Measurements from ENCODE around the gene MACROD1.
"Not testable (repeated sequence)": the region's sequence is repeated elsewhere in the genome, so short reads cannot be mapped to it uniquely, and the experiment has no call there.

MACROD1 gene

DNA sequence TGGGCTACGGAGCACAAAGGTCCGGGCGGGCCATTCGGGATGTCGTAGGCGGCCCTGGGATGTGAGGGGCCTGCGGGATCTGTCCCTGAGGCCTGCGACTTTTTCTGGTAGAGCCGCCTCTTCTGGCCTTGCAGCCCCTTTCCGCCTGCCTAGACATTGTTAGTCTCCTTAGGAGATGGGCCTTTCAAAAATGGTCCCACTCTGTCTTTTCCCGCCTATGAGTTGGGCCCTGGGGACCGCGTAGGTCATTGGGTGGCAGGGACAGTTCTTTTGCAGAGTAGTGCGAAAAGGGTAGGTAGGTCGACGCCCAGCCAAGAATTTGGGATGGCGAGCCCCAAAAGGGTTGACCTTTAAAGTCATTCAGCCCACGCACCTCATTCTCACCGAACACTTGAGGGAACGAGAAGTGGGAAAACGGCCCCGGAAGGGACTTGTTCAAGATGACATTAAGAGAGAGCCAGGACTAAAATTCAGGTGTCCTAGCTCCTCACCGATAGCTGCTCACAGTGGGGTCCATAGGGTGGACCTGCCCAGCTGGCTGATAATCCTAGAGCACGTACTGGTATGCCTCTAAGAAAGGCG is 178.9 kb downstream of the MACROD1 start:
- DNase-seq: no peak

DNA sequence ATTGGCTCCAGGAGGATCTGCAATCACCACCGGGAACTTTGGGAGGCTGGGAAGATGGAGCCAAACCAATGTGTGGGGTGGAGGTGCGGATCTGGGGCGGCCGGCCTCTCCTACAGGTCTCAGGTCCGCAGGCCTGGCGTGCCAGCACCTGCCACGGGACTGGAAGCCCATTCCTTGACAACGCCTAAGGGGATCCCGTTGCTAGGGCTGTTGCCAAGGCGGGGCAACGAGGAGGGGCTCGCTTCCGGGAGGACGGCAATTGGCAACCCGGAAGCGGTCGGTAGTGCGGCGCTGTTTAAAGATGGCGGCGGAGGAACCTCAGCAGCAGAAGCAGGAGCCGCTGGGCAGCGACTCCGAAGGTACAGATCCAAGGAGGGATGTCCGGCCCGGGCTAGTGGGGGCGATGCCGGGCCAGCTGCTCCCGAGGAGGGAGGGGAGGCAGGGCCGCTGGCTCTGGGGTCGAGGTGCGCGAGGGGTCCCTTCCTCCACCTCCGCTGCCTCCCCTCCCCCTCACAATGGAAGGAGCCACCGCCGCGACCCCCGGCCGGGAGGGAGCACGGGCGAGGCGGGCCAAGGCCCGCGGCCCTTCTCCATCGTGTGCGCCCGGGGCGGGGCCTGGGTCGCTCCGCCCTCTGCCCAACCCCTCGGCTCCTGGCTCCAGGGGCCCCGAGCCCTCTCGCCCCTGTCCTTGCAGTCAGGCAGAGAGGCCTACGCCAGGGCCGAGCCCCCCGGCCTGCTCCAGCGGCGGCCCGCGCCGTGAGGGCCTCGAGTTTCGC is 179.6 kb downstream of the MACROD1 start, which contains the start of gene OTUB1:
OTUB1 (plus strand) TSS at position 283 of the 776 bp plus-strand sequence; CDS start at position 302, 19 bp downstream.
- DNase-seq: peak; percentile 84

DNA sequence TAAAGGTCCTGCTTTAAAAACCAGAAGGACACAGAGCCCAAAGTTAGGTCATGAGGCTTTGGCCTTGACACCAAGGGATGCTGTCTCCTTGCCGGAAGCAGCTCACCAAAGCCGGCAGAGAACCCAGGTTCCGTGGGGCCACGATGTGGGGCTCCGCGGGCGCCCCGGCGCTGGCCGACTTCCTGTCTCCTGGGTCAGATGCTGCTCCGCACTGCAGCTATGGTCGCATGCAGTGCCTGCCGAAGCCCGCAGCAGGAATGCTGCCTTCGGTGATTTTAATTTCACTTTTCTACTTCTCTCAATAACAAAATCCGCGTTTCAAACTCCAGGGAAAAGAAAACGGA is 180.1 kb downstream of the MACROD1 start:
- DNase-seq: no peak

DNA sequence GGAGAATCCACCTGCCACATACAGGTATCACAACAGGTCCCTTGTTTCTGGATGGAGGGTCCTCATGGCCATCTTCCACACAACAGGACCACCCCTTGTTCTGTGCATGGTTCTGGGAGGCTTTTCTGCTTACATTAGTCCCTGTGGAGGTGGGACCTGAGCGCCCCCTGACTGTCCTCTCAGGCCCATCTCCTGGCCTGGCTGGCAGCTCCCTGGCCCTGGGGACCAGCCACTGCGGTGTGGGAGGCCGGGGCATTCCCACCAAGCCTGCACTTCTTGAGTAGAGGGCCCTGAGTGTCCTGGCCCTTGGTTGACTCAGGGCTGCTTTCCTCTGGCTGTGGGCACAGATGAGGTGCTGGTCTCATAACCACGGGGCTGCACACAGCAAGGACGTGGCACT is 186.5 kb downstream of the MACROD1 start:
- DNase-seq: no peak

DNA sequence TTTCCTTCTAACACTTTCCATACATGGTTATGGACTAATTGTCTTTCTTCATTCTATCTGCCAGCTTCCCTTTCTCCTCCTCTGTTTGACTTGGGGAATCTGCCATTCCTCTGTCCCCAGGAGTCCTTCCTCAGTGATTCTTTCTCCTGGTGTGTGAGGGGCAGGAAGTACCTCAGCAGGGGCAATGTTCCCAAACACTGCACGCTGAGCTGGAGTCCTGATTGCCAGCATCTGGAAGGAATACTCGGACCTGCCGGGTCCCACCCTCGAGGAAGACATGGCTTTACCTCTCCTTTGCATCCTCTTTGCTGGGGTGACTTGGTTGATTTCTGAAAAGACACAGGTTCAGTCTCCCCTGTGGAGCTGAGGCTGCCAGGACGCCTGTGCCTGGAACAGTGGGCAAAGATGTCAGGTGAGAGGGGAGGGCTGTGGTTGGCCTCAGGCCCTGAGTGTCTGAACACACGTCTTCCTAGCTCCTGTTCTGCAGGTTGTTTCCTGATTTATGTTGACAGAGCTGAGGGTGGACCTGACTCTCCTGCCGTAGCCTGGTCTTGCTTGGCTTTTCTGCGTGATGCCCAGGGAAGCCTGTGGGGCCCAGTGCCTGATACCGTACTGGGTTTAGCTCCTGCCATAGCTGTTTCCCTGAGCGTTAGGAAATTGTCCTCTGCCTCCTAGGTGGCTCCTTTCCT is 187.2 kb downstream of the MACROD1 start:
- no peak for DNase-seq

DNA sequence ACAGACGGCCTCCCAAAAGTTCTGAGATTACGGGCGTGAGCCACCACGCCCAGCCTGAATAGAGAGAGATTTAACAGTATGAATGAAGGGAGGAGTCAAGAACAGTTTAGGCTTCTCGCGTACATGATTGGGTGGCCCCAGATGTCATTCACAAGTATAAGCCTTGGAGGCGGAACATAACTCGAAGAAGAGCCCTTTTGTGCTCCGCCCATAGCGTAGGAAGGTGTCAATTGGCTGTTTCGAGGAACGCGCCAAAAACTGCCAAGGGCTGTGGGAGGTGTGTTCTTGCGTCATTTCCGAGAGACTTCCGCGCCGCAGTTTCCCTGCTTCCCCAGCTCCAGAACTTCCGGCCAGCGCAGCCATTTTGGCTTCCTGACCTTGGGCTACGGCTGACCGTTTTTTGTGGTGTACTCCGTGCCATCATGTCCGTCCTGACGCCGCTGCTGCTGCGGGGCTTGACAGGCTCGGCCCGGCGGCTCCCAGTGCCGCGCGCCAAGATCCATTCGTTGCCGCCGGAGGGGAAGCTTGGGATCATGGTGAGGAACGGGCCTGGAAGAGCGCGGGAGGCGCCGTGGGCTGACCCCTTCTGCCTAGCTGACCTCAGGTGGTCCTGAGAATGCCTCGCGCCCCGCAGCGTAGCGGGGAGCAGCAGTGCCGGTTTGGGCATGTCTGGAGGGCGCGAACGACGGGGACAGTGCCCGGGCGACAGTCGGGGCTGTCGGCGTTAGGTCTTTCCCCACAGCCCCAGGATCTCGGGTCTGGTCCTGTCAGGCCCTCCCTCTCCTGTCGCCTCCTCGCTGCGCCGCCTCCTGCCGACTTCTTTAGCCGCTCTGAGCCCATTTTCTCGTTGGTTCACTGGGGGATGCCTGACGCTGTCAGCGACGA is 191.4 kb downstream of the MACROD1 start, which contains the start of gene COX8A:
COX8A (plus strand) TSS at position 362 of the 885 bp plus-strand sequence; CDS start at position 423, 61 bp downstream.
- DNase-seq: peak; percentile 99

DNA sequence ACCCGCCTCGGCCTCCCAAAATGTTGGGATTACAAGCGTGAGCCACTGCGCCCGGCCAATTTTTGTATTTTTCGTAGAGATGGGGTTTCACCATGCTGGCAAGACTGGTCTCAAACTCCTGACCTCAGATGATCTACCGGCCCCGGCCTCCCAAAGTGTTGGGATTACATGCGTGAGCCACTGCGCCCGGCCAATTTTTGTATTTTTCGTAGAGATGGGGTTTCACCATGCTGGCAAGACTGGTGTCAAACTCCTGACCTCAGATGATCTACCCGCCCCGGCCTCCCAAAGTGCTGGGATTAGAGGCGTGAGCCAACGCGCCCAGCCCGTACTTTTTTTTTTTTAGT is 192.0 kb downstream of the MACROD1 start:
- DNase-seq: not testable (repeated sequence)

DNA sequence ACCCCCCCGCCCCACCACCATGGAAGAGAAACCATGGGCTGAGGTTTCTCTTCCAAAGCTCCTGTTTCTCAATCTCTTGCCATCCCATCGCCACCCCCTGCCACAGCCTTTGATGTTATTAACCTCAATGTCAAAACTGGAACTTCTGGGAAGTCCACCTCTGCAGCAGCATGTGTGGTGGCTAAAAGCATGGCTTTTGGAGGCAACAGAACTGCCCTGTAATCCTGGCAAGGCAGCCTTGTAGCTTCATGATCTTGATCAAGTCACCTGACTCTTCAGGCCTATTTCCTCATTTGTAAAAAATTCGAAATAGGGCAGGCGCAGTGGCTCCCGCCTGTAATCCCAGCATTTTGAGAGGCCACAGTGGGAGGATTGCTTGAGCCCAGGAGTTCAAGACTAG is 195.0 kb downstream of the MACROD1 start:
- no peak for DNase-seq

DNA sequence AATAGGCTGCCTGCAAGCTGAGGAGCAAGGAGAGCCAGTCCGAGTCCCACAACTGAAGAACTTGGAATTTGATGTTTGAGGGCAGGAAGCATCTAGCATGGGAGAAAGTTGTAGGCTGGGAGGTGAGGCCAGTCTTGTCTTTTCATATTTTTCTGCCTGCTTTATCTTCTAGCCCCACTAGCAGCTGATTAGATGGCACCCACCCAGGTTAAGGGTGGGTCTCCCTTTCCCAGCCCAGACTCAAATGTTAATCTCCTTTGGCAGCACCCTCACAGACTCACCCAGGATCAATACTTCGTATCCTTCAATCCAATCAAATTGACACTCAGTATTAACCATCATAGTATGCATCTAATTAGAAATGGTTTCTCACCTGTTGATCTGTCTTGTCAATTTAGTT is 196.5 kb downstream of the MACROD1 start:
- DNase-seq: no peak

DNA sequence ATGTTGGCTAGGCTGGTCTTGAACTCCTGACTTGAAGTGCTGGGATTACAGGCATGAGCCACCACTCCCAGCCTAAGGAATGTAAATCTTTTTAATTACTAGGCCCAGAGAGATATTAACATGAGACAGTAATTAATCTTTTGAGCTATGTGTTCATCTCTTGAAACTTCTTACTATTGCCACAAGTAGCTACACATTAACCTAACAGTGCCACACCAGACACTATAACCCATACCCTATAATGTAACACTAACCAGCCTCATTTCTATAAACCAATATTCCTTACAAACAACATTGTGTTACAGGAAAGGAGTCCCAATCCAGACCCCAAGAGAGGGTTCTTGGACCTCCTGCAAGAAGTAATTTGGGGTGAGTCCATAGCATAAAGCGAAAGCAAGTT is 199.5 kb downstream of the MACROD1 start:
- no peak for DNase-seq

DNA sequence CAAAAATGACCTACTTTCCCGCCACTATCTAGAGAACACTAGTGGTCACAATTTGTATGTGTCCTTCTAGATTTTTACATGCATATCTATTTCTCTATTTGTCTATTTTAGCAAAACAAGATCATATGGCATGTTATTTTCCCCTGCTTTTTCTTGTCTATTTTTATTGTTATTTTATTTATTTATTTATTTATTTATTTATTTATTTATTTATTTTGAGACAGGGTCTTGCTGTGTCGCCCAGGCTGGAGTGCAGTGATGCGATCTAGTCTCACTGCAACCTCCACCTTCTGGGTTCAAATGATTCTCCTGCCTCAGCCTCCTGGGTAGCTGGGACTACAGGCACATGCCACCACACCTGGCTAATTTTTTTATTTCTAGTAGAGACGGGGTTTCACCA is 202.0 kb downstream of the MACROD1 start:
- not testable (repeated sequence) for DNase-seq

DNA sequence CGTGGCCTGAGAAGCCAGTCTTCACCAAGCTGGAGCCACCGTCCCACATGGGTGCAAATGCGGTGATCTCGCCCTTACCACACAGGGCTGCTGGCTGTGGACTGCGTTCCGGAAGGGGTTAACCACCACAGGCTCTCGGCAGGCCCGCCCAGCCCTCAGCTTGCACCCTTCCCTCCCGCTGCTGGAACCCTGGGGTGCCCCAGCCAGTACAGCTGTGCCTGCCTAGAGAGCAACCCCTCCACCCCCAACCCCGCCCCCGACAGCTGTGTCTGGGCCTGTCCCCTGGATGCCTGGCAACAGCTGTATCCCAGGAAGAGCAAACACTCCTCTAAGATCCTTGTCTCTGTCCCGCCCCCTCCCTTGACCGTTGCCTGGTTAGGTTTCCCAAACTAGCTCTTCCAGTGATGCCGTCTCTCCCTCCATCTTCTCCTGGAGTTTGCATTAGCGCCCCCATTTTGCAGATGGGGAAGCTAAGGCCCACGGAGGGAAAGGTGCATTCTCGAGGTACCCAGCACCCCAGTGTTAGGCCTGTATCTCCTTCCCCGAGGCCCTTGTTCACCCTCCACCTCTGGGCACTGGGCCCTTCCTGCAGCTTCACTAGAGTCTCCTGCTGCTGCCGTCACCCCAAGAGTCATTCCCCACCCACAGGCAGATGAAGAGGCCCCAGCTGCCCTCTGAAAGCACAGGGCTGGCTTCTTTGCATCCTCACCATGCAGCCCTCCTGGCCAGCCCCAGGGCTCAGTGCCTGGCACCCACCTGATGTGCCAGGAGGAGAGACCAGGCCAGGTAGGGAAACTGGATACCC is 204.1 kb downstream of the MACROD1 start:
- DNase-seq: no peak

DNA sequence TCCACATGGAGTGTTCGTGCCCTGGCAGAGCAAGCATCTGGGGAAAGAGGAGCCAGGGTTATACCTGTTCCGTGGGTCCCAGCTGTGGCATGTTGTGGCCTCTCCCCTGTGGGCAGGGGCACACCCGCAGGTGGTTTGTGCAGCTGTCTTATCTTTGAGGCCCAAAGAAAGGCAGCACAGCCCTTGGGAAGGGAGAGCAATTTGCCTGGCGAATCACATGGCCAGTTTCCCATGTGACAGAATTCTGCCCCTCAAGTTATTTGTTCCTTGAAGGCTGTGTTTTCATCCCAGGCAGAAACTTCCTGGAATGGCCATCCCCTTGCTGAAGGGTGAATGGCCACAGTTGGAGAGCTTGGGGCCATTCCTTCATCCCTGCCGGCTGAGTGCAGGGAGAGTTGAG is 207.9 kb downstream of the MACROD1 start:
- DNase-seq: no peak

DNA sequence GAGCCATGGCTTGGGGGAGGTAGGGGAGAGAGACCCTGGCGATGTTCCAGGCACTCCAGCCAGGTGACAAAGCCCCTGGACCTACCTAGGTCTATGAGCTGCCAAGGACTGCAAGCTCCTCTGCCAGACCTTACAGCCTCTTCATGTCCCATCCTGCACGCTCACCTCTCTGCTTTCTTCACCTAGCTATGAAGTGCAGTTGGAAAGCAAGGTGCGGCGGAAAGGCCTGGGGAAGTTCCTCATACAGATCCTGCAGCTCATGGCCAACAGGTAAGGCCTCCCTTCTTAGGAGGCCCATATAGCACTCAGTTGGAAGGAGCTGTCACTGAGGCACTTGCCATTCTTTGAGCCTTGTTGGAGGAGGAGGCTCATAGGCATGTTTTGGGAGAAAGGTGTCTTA is 213.3 kb downstream of the MACROD1 start:
- DNase-seq: no peak

DNA sequence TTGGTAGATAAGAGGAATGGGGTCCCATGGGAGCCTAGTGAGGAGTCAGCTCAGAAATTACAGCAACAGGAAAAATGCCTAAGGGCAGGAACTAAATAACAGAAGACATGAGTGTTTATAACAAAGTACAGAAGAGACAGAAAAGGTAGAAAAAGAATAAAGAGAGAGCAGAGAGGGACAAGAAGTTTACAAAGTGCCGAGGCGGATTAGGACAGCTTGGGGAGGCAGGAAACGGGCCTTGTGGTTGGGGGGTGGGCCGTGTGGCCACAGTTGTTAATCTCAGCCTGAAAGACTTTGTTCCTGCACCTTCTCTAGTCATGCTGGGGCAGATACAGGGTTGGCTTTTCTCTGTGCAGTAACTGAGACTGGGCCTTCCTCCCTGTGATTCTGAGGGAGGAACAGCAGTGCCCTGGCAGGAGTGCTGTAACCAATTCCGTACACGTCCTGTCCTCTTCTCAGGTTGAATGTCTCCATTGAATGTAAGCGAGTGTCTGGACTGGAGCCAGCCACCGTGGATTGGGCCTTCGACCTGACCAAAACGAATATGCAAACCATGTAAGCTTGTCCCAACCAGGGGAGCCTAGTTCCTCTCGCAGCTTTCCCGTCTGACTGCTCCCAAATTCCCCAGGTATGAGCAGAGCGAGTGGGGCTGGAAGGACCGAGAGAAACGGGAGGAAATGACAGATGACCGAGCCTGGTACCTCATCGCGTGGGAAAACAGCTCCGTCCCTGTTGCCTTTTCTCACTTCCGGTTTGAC is 214.0 kb downstream of the MACROD1 start:
- no peak for DNase-seq

Measured in NCI-H1048 (cell line).